H1 (cell line): ENCODE measurements around the gene ZNF789. TPM values are rescaled to one million over a fixed set of nuclear protein-coding genes. Genes with fewer than 3 reads are reported as not detected.

Experiments
- CBX5 ChIP-seq: fragments of 300-800, 300-1000 bp; sonication (generic); IDR thresholded peaks from 2 replicates; pipeline ENCODE4 v1.7.1; 2016; ENCODE audit warnings: antibody characterized with exemption, low read length, low read depth
- CHD7 ChIP-seq: fragments of 300-600 bp; sonication (generic); IDR thresholded peaks from 2 replicates; pipeline ENCODE4 v1.7.1; 2012; ENCODE audit warnings: low read length, moderate library complexity, mild to moderate bottlenecking, inconsistent platforms; ENCODE audit not compliant: insufficient replicate concordance
- E2F6 ChIP-seq: IDR thresholded peaks from 2 replicates; pipeline ENCODE4 v1.6.1; 2012; ENCODE audit warnings: inconsistent platforms
- EP300 ChIP-seq, 2 experiments: IDR thresholded peaks; 1 replicate in 1 of 2; 2 replicates in 1 of 2; pipeline ENCODE4 v1.6.1; 2011 to 2012; ENCODE audit warnings: low read depth in 2 of 2, low read length in 2 of 2, mild to moderate bottlenecking in 2 of 2, borderline replicate concordance in 1 of 2, inconsistent platforms in 1 of 2, moderate library complexity in 1 of 2
- PHF8 ChIP-seq: fragments of 200-600 bp; sonication (generic); conservative IDR thresholded peaks from 2 replicates; pipeline ENCODE4 v1.7.1; 2012; ENCODE audit warnings: low read depth, mild to moderate bottlenecking, inconsistent platforms, low read length, moderate library complexity
- RNF2 ChIP-seq: fragments of 200-900, 300-1000 bp; sonication (generic); IDR thresholded peaks from 2 replicates; pipeline ENCODE4 v1.7.1; 2016; ENCODE audit warnings: borderline replicate concordance, low read depth, mild to moderate bottlenecking, antibody characterized with exemption, low read length; ENCODE audit not compliant: poor library complexity, severe bottlenecking; ENCODE audit errors: missing control alignments
- TAF1 ChIP-seq: IDR thresholded peaks from 2 replicates; pipeline ENCODE4 v1.6.1; 2011; ENCODE audit warnings: mild to moderate bottlenecking, low read depth, low read length
- TBP ChIP-seq: IDR thresholded peaks from 2 replicates; pipeline ENCODE4 v1.6.1; 2011; ENCODE audit warnings: low read depth, low read length, improper control_type of control experiment
- YY1 ChIP-seq: IDR thresholded peaks from 2 replicates; pipeline ENCODE4 v1.6.1; 2011; ENCODE audit warnings: low read depth, mild to moderate bottlenecking, low read length
- polyA plus RNA-seq, 7 experiments: library from polyadenylated mRNA; depleted of rRNA in 3 of 7; stranded (reverse) in 5 of 7; unstranded in 2 of 7; fragments of >200 nt in 5 of 7; fragments of 200-250 nt in 2 of 7; gene quantifications; 1 replicate in 5 of 7; 2 replicates in 1 of 7; 4 replicates in 1 of 7; pipeline versions ENCODE4 v1.2.1 to v1.2.3, GENCODE V29; 2011 to 2013; ENCODE audit warnings: missing spikeins in 2 of 7, mixed read lengths in 2 of 7
- total RNA-seq: library from RNA; stranded (reverse); fragmentation: NEBNext Ultra II Directional; extraction: Animal tissue kit (Norgen Biotek cat#: 25700); gene quantifications from 2 replicates; pipeline ENCODE4 v1.2.1, GENCODE V29; 2021

Gene ZNF789
- total and polyA plus RNA-seq, 2 of the 8 experiments (the other 6 are each of a cell fraction or from before 2014, with no cell fraction given): 11.4 to 12.5 TPM

- TF ChIP-seq CHD7: no peak
- no peak for TF ChIP-seq PHF8
- no peak for TF ChIP-seq RNF2
- TF ChIP-seq EP300 (IDR thresholded peaks at IDR 0.05; ENCODE audit: borderline replicate concordance in 1 of 2, low read depth in 2 of 2, low read length in 2 of 2): no peak
- TF ChIP-seq CBX5: no peak
- no peak for TF ChIP-seq TAF1
- no peak for TF ChIP-seq E2F6
- TF ChIP-seq YY1: no peak
- TF ChIP-seq TBP: no peak
- TF ChIP-seq, all 59 proteins: peak for 0
Observed at GRCh38 chr7:99452541-99452940, 20.1 kb upstream of the ZNF789 start (continued).
